Breast epithelium (tissue), 3 donors: ENCODE results near the gene AUH.

Experiments used
- CTCF ChIP-seq, 3 donors: fragments of 450-650 bp; IDR thresholded peaks; one replicate each; pipeline ENCODE4 v1.5.1; 2016 to 2017; ENCODE audit warnings: antibody characterized with exemption in 3 of 3, mild to moderate bottlenecking in 3 of 3, moderate library complexity in 3 of 3
- POLR2A ChIP-seq: fragments of 450-650 bp; IDR thresholded peaks from one replicate; pipeline ENCODE4 v1.6.1; 2016; ENCODE audit warnings: antibody characterized with exemption, mild to moderate bottlenecking, moderate library complexity
- POLR2AphosphoS5 ChIP-seq, 3 donors: sonication (generic); formaldehyde crosslinking; IDR thresholded peaks; one replicate each; pipeline ENCODE4 v1.6.1; 2017; ENCODE audit warnings: antibody characterized with exemption in 3 of 3

DNA sequence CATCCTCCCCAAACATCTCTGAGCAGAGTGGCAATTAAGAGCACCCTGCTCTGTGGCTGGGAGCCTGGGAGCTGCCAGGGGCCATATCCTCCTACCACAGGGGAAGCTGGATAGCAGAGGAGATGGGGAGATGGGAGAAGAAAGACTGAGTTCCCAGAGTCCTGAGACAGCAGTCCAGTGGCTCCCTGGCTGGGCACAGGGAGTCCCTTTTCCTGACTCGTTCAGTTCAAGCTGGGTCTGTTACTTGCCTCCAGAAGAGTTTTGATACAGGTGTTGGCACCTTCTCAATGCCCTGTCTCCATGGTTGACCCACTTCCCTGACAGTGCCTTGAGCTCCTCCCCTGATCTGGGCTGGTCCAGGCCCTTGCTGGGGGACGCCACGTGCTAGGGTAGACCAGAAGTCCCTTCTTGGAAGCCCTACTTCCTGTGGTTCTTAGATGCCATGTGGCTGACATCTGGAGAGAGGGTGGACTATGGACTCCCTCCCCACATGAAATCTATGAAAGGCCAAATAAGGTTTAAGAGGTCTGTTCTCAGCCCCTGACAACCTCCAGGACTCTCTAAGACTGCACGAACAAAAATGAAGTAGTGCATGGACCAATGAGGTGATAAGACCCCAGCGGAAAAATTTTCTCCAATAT is 166.2 kb downstream of the AUH start:
- no peak for TF ChIP-seq POLR2A
- no peak for TF ChIP-seq CTCF (IDR thresholded peaks at IDR 0.05)
- TF ChIP-seq POLR2AphosphoS5 (IDR thresholded peaks at IDR 0.05), result no peak
